ENCODE data around the gene SLC36A2.

DNA sequence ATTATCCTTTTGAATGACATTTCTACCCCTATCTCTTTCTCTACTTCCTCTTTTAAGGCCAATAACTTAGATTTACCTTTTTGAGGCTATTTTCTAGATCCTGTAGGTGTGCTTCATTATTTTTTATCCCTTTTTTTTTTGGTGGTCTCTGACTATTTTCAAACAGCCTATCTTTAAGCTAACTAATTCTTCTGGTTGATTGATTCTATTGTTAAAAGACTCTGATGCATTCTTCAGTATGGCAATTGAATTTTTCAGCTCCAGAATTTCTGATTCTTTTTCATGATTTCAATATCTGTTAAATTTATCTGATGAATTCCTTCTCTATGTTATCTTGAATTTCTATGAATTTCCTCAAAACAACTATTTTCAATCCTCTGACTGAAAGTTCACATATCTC is 36.4 kb downstream of the SLC36A2 start:
- TF ChIP-seq POLR2A (IDR thresholded peaks at IDR 0.05; ENCODE audit: low read depth, low read length): no peak
- no peak for TF ChIP-seq POLR2AphosphoS5 (IDR thresholded peaks at IDR 0.05; ENCODE audit: low read depth, low read length)
- no peak for TF ChIP-seq SPI1 (IDR thresholded peaks at IDR 0.05; ENCODE audit: low read depth, low read length)
